Prostate gland (tissue), 2 donors: Measurements from ENCODE around the gene RASSF5.

ENCODE experiments used
- POLR2A ChIP-seq: fragments of 450-650 bp; IDR thresholded peaks from one replicate; pipeline ENCODE4 v1.6.1; 2016; ENCODE audit warnings: antibody characterized with exemption, mild to moderate bottlenecking
- TF ChIP-seq, protein P1 (sequence below), 4 experiments: fragments of 200-600 bp in 2 of 4; fragments of 450-650 bp in 2 of 4; sonication (generic) in 2 of 4; IDR thresholded peaks; 1 replicate in 3 of 4; 2 replicates in 1 of 4; pipeline ENCODE4 v1.5.1; 2016 to 2019; ENCODE audit warnings: antibody characterized with exemption in 4 of 4, mild to moderate bottlenecking in 2 of 4, moderate library complexity in 2 of 4

DNA sequence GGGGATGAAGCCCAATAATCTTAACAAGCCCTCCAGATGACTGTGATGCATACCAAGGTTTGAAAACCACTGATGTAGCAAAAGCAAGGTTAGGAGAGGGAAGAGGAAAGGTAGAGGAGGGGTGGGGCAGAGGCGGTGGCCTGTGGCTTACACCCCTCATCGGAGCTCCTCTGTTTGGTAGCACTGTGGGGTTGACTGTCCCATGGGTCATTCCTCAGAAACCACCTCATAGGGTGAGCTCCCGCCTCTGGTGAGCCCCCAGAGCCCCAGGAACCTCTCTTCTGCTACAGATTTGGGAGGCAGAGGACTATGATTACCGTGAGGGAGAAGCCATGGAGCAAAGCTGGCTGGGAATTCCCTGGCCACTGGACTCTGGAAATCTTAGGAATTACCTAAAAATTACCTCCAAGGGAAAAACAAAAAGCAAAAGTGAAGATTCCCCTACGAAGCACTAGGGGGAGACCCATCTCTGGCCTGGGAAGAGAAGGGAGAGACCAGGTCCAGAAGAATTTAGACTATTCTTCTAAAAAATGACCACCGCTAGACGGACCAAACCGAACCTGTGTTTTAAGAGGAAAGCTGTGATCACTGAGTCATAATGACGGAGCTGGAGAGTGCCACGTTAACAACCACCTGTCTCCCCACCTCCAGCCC, 1.5 kb upstream of the RASSF5 start:
- no peak for TF ChIP-seq POLR2A
- TF ChIP-seq, protein P1, sequence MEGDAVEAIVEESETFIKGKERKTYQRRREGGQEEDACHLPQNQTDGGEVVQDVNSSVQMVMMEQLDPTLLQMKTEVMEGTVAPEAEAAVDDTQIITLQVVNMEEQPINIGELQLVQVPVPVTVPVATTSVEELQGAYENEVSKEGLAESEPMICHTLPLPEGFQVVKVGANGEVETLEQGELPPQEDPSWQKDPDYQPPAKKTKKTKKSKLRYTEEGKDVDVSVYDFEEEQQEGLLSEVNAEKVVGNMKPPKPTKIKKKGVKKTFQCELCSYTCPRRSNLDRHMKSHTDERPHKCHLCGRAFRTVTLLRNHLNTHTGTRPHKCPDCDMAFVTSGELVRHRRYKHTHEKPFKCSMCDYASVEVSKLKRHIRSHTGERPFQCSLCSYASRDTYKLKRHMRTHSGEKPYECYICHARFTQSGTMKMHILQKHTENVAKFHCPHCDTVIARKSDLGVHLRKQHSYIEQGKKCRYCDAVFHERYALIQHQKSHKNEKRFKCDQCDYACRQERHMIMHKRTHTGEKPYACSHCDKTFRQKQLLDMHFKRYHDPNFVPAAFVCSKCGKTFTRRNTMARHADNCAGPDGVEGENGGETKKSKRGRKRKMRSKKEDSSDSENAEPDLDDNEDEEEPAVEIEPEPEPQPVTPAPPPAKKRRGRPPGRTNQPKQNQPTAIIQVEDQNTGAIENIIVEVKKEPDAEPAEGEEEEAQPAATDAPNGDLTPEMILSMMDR (IDR thresholded peaks at IDR 0.05) = peak in 3 of 4 experiments; percentile 28 to 62 (median 51)
